ENCODE data around the gene HNRNPA1L2.

HNRNPA1L2 gene

DNA sequence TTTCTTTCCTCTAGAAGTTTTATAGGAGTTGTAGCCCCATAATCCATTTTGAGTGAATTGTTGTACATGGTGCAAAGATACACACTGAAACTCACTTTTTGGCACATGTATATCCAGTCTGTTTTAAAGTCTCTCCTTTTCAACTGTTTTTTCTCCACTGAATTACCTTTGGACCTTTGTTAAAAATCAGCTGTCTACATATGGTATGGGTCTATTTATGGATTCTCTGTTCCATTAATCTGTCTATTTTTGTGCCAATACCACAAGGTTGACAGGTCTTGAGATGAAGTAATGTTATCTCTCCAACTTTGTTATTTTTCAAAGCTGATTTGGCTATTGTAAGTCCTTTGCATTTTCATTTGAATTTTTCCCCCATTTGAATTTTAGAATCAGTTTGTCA is 4.7 kb downstream of the HNRNPA1L2 start:
- H3K4me3 ChIP-seq (ENCODE audit: low read length): no peak overlapping the region
- H3K36me3 ChIP-seq (ENCODE audit: control insufficient read depth, insufficient read depth, low read length): peaks cover 2% of the 10 kb centered on the region; the same call in 1 of the 2 replicates
- H3K9me3 ChIP-seq (ENCODE audit: control insufficient read depth, insufficient read depth, low read length): no peaks in the 10 kb centered on the region
- peaks cover 3% of the 10 kb centered on the region; the same call in 1 of the 2 replicates for H3K4me1 ChIP-seq (ENCODE audit: control insufficient read depth, insufficient read depth, low read length)
- no peak for DNase-seq (ENCODE audit: low read depth, low spot score)
- H3K27ac ChIP-seq (ENCODE audit: low read length): no peak overlapping the region
- no peaks in the 10 kb centered on the region for H3K27me3 ChIP-seq (ENCODE audit: control insufficient read depth, insufficient read depth, low read length)

- WGBS (ENCODE audit: insufficient coverage, insufficient read length): no CpG with 5 or more reads among the region's 6 CpGs
- no peak overlapping the region for H3K27ac ChIP-seq (ENCODE audit: low read length)
- peaks cover 3% of the 10 kb centered on the region; the same call in 1 of the 2 replicates for H3K4me1 ChIP-seq (ENCODE audit: control insufficient read depth, insufficient read depth, low read length)
- no peaks in the 10 kb centered on the region for H3K9me3 ChIP-seq (ENCODE audit: control insufficient read depth, insufficient read depth, low read length)
- no peak overlapping the region; the same call in 1 of the 2 replicates for H3K4me3 ChIP-seq (ENCODE audit: low read length)
- H3K27me3 ChIP-seq (ENCODE audit: control insufficient read depth, insufficient read depth, low read length): no peaks in the 10 kb centered on the region
- H3K36me3 ChIP-seq (ENCODE audit: control insufficient read depth, insufficient read depth, low read length): peaks cover 2% of the 10 kb centered on the region; the same call in 1 of the 2 replicates
- DNase-seq (ENCODE audit: low read depth, low spot score): no peak
Observed at GRCh38 chr13:52650731-52651130, 8.5 kb downstream of the HNRNPA1L2 start.

- peaks cover 2% of the 10 kb centered on the region; the same call in 1 of the 2 replicates for H3K36me3 ChIP-seq (ENCODE audit: control insufficient read depth, insufficient read depth, low read length)
- no peaks in the 10 kb centered on the region for H3K27me3 ChIP-seq (ENCODE audit: control insufficient read depth, insufficient read depth, low read length)
- H3K4me3 ChIP-seq (ENCODE audit: low read length): peak overlapping the region; percentile 90
- no peak for DNase-seq (ENCODE audit: low read depth, low spot score)
- no CpG with 5 or more reads among the region's 7 CpGs for WGBS (ENCODE audit: insufficient coverage, insufficient read length)
- no peak overlapping the region for H3K27ac ChIP-seq (ENCODE audit: low read length)
- peaks cover 3% of the 10 kb centered on the region; the same call in 1 of the 2 replicates for H3K4me1 ChIP-seq (ENCODE audit: control insufficient read depth, insufficient read depth, low read length)
- no peaks in the 10 kb centered on the region for H3K9me3 ChIP-seq (ENCODE audit: control insufficient read depth, insufficient read depth, low read length)
Observed at GRCh38 chr13:52651897-52652195, 9.6 kb downstream of the HNRNPA1L2 start.

- Histone ChIP-seq H3K27ac (ENCODE audit: low read length) (no peak within 1 kb of the TSS), H3K4me3 (ENCODE audit: low read length) (peak within 1 kb of the TSS; percentile 90), H3K9me3 (ENCODE audit: control insufficient read depth, insufficient read depth, low read length) (no peaks in the 10 kb centered on the region), H3K4me1 (ENCODE audit: control insufficient read depth, insufficient read depth, low read length) (peaks cover 3% of the 10 kb centered on the region; the same call in 1 of the 2 replicates), H3K27me3 (ENCODE audit: control insufficient read depth, insufficient read depth, low read length) (no peaks in the 10 kb centered on the region), H3K36me3 (ENCODE audit: control insufficient read depth, insufficient read depth, low read length) (peaks cover 2% of the 10 kb centered on the region; the same call in 1 of the 2 replicates)
- no CpG with 5 or more reads among the region's 61 CpGs for WGBS (ENCODE audit: insufficient coverage, insufficient read length)
- DNase-seq (ENCODE audit: low read depth, low spot score): peak; percentile 86
Observed at GRCh38 chr13:52652196-52652979, 10.2 kb downstream of the HNRNPA1L2 start, which contains the start of gene SUGT1. Gene SUGT1 (plus strand): TSS chr13:52652836. CDS start chr13:52652921, 85 bp downstream.

DNA sequence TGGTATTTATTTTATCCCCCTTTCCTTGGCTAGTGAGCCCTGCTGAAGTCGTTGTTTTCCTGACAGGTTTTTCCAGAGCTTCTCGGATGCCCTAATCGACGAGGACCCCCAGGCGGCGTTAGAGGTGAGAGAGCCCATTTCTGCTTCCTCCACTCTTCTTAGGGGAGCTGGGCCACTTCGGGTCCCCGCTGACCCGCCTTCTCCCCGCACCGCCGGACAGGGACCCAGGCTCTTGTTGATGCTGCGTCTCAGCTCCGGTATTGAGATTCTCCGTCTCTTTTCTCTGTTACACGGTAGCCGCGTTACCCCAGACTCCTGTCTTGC is 10.7 kb downstream of the HNRNPA1L2 start:
- WGBS (ENCODE audit: insufficient coverage, insufficient read length): no CpG with 5 or more reads among the region's 18 CpGs
- Histone ChIP-seq H3K4me1 (ENCODE audit: control insufficient read depth, insufficient read depth, low read length) (peaks cover 3% of the 10 kb centered on the region; the same call in 1 of the 2 replicates), H3K36me3 (ENCODE audit: control insufficient read depth, insufficient read depth, low read length) (peaks cover 2% of the 10 kb centered on the region; the same call in 1 of the 2 replicates), H3K9me3 (ENCODE audit: control insufficient read depth, insufficient read depth, low read length) (no peaks in the 10 kb centered on the region), H3K4me3 (ENCODE audit: low read length) (peak overlapping the region; percentile 90), H3K27me3 (ENCODE audit: control insufficient read depth, insufficient read depth, low read length) (no peaks in the 10 kb centered on the region), H3K27ac (ENCODE audit: low read length) (no peak overlapping the region)
- DNase-seq (ENCODE audit: low read depth, low spot score): no peak

GRCh38 chr13:52659340-52659739 is 17.1 kb downstream of the HNRNPA1L2 start:
- no peak overlapping the region for H3K27ac ChIP-seq (ENCODE audit: low read length)
- H3K4me1 ChIP-seq (ENCODE audit: control insufficient read depth, insufficient read depth, low read length): no peaks in the 10 kb centered on the region
- no peak for DNase-seq (ENCODE audit: low read depth, low spot score)
- no peaks in the 10 kb centered on the region for H3K9me3 ChIP-seq (ENCODE audit: control insufficient read depth, insufficient read depth, low read length)
- H3K27me3 ChIP-seq (ENCODE audit: control insufficient read depth, insufficient read depth, low read length): no peaks in the 10 kb centered on the region
- no peaks in the 10 kb centered on the region for H3K36me3 ChIP-seq (ENCODE audit: control insufficient read depth, insufficient read depth, low read length)
- 100% methylated on average over 1 of the region's 2 CpGs for WGBS (ENCODE audit: insufficient coverage, insufficient read length)
- no peak overlapping the region for H3K4me3 ChIP-seq (ENCODE audit: low read length)

GRCh38 chr13:52664272-52664671 is 22.0 kb downstream of the HNRNPA1L2 start:
- no peak for DNase-seq (ENCODE audit: low read depth, low spot score)
- WGBS (ENCODE audit: insufficient coverage, insufficient read length): no CpG with 5 or more reads among the region's 4 CpGs
- Histone ChIP-seq H3K9me3 (ENCODE audit: control insufficient read depth, insufficient read depth, low read length) (no peaks in the 10 kb centered on the region), H3K27me3 (ENCODE audit: control insufficient read depth, insufficient read depth, low read length) (no peaks in the 10 kb centered on the region), H3K4me1 (ENCODE audit: control insufficient read depth, insufficient read depth, low read length) (no peaks in the 10 kb centered on the region), H3K4me3 (ENCODE audit: low read length) (no peak overlapping the region), H3K36me3 (ENCODE audit: control insufficient read depth, insufficient read depth, low read length) (peaks cover 4% of the 10 kb centered on the region), H3K27ac (ENCODE audit: low read length) (no peak overlapping the region)

- Histone ChIP-seq H3K9me3 (ENCODE audit: control insufficient read depth, insufficient read depth, low read length) (no peaks in the 10 kb centered on the region), H3K4me3 (ENCODE audit: low read length) (no peak overlapping the region), H3K27ac (ENCODE audit: low read length) (no peak overlapping the region), H3K4me1 (ENCODE audit: control insufficient read depth, insufficient read depth, low read length) (no peaks in the 10 kb centered on the region), H3K27me3 (ENCODE audit: control insufficient read depth, insufficient read depth, low read length) (no peaks in the 10 kb centered on the region), H3K36me3 (ENCODE audit: control insufficient read depth, insufficient read depth, low read length) (peaks cover 4% of the 10 kb centered on the region)
- DNase-seq (ENCODE audit: low read depth, low spot score): no peak
Observed at GRCh38 chr13:52665325-52665724, 23.1 kb downstream of the HNRNPA1L2 start.

DNA sequence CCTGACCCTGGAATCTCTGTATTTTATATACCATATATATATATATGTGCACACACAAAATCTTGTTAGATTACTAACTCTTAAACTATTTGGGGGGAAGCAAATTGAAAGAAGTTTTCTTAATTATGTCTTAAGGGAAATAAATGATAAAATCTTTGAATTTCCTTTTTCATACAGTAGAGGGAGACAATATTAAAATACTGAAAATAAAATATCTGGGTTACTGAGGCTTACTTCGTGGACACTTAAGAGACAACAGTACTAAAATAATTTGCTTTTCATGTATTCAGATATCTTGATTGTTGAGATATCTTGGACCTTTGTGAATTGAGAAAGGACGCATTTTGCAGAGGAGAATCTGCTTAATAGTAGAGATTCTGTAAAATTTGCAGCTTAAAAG is 27.4 kb downstream of the HNRNPA1L2 start:
- no peak for DNase-seq (ENCODE audit: low read depth, low spot score)
- Histone ChIP-seq H3K9me3 (ENCODE audit: control insufficient read depth, insufficient read depth, low read length) (no peaks in the 10 kb centered on the region), H3K36me3 (ENCODE audit: control insufficient read depth, insufficient read depth, low read length) (peaks cover 4% of the 10 kb centered on the region), H3K27me3 (ENCODE audit: control insufficient read depth, insufficient read depth, low read length) (no peaks in the 10 kb centered on the region), H3K27ac (ENCODE audit: low read length) (no peak overlapping the region), H3K4me1 (ENCODE audit: control insufficient read depth, insufficient read depth, low read length) (no peaks in the 10 kb centered on the region), H3K4me3 (ENCODE audit: low read length) (no peak overlapping the region)
- WGBS (ENCODE audit: insufficient coverage, insufficient read length): no CpG with 5 or more reads among the region's 2 CpGs

DNA sequence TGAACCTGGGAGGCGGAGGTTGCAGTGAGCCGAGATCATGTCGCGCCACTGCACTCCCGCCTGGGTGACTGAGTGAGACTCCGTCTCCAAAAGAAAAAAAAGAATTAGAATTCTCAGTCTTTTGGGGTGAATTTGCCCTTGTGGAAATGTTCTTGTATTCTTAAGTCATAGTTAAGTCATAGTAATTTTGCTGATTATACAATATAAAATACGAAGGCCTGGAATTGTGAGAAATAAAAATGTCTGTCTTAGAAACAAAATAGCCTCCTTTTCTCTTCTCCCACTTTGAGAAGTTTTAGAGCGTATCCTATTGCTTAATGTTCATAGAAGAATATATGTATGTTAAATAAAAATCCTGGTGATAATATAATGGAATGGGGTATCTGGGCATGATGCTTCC is 28.5 kb downstream of the HNRNPA1L2 start:
- H3K27me3 ChIP-seq (ENCODE audit: control insufficient read depth, insufficient read depth, low read length): no peaks in the 10 kb centered on the region
- DNase-seq (ENCODE audit: low read depth, low spot score): no peak
- H3K36me3 ChIP-seq (ENCODE audit: control insufficient read depth, insufficient read depth, low read length): peaks cover 4% of the 10 kb centered on the region
- H3K4me1 ChIP-seq (ENCODE audit: control insufficient read depth, insufficient read depth, low read length): no peaks in the 10 kb centered on the region
- H3K4me3 ChIP-seq (ENCODE audit: low read length): no peak overlapping the region
- no peaks in the 10 kb centered on the region for H3K9me3 ChIP-seq (ENCODE audit: control insufficient read depth, insufficient read depth, low read length)
- no CpG with 5 or more reads among the region's 8 CpGs for WGBS (ENCODE audit: insufficient coverage, insufficient read length)
- no peak overlapping the region for H3K27ac ChIP-seq (ENCODE audit: low read length)

DNA sequence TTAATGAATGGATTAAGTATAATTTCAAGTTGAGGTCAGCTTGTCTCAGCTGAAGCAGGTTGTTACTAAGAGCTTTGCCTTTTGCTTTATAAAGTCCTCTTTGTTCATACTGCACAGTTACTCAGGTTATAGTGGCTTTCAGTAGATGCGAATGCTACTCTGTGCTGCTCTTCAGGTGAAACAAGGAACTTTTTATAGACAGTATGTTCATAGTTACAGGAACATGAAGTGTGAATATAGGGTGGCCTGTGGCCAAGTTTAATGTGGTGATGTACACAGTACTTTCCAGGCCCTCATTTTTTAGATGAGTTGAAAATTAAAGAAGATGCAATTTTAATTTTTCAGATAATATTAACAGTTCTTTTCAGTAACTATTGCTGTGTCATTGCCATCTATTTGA is 31.2 kb downstream of the HNRNPA1L2 start:
- DNase-seq (ENCODE audit: low read depth, low spot score): no peak
- no CpG with 5 or more reads among the region's 1 CpG for WGBS (ENCODE audit: insufficient coverage, insufficient read length)
- H3K27ac ChIP-seq (ENCODE audit: low read length): no peak overlapping the region
- H3K36me3 ChIP-seq (ENCODE audit: control insufficient read depth, insufficient read depth, low read length): peaks cover 2% of the 10 kb centered on the region; the same call in 1 of the 2 replicates
- H3K27me3 ChIP-seq (ENCODE audit: control insufficient read depth, insufficient read depth, low read length): no peaks in the 10 kb centered on the region
- H3K4me3 ChIP-seq (ENCODE audit: low read length): no peak overlapping the region
- H3K4me1 ChIP-seq (ENCODE audit: control insufficient read depth, insufficient read depth, low read length): no peaks in the 10 kb centered on the region
- H3K9me3 ChIP-seq (ENCODE audit: control insufficient read depth, insufficient read depth, low read length): no peaks in the 10 kb centered on the region

Data from iPS DF 6.9 (cell line).